ENCODE results near the gene C17orf107. TPM values are rescaled to one million over a fixed set of nuclear protein-coding genes. Genes with fewer than 3 reads are reported as not detected.

The C17orf107 gene
- total RNA-seq, 4 donors from 2014 or later, result 0.63 to 8.4 (median 3.3) TPM

DNA sequence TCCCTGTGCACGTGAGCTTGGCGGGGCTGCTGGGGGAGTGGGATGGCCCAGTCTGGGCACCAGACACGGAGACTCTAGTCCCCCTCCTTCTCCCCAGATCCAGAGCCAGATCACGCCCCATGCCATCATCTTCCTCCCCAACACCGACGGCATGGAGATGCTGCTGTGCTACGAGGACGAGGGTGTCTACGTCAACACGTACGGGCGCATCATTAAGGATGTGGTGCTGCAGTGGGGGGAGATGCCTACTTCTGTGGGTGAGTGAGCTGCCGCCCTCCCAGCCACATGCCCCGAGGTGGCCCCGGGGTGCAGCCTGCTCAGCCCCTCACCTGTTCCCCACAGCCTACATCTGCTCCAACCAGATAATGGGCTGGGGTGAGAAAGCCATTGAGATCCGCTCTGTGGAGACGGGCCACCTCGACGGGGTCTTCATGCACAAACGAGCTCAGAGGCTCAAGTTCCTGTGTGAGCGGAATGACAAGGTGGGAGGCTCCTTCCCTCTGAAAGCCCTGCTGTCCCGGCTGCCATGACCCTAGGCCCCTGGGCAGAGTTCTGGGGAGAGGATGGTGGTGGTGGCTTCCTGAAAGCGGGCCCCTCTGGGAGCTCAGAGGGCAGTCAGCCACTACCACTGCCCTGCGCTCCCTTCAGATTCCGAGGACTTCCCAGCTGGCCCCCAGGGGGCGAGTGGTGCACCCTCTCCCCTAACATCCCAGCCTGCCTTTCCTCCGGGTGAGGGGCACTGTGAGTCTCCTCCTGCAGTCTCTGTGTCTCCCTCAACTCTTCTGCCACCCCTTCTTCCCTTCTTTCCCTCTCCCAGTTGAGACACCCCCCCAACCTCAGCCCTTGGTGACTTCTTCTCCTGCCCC is 2.8 kb upstream of the C17orf107 start:
- TF ChIP-seq, protein P1, sequence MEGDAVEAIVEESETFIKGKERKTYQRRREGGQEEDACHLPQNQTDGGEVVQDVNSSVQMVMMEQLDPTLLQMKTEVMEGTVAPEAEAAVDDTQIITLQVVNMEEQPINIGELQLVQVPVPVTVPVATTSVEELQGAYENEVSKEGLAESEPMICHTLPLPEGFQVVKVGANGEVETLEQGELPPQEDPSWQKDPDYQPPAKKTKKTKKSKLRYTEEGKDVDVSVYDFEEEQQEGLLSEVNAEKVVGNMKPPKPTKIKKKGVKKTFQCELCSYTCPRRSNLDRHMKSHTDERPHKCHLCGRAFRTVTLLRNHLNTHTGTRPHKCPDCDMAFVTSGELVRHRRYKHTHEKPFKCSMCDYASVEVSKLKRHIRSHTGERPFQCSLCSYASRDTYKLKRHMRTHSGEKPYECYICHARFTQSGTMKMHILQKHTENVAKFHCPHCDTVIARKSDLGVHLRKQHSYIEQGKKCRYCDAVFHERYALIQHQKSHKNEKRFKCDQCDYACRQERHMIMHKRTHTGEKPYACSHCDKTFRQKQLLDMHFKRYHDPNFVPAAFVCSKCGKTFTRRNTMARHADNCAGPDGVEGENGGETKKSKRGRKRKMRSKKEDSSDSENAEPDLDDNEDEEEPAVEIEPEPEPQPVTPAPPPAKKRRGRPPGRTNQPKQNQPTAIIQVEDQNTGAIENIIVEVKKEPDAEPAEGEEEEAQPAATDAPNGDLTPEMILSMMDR (IDR thresholded peaks at IDR 0.05), result no peak
- ATAC-seq (ENCODE audit: low FRiP score) (no peak), DNase-seq (ENCODE audit: low spot score) (no peak)

DNA sequence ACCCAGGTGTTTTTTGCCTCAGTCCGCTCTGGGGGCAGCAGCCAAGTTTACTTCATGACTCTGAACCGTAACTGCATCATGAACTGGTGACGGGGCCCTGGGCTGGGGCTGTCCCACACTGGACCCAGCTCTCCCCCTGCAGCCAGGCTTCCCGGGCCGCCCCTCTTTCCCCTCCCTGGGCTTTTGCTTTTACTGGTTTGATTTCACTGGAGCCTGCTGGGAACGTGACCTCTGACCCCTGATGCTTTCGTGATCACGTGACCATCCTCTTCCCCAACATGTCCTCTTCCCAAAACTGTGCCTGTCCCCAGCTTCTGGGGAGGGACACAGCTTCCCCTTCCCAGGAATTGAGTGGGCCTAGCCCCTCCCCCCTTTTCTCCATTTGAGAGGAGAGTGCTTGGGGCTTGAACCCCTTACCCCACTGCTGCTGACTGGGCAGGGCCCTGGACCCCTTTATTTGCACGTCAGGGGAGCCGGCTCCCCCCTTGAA is 2.1 kb upstream of the C17orf107 start:
- no peak for ATAC-seq (ENCODE audit: low FRiP score)
- TF ChIP-seq, protein P1 (IDR thresholded peaks at IDR 0.05), result no peak

DNA sequence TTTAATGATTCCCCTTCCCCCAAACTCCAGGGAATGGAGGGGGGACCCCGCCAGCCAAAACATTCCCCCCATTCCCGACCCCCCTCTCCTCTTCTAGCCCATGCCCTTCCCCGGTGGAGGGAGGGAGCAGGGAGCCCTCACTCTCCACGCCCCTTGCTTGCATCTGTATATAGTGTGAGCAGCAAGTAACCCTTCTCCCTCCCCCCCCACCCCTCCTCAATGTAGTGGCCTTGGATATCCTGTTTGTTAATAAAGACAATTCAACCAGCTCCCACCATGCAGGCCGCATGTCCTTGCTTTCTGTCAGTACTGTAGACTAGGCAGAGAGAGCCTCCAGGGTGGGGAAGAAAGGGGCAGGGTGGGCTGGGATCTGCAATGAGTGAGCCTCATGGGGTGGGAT is 1.6 kb upstream of the C17orf107 start:
- DNase-seq (ENCODE audit: low spot score) (no peak), ATAC-seq (ENCODE audit: low FRiP score) (no peak)
- TF ChIP-seq, protein P1 (IDR thresholded peaks at IDR 0.05), result no peak

More for the DNA sequence above, 2.1 kb upstream of the C17orf107 start:
- no peak for DNase-seq (ENCODE audit: low spot score)

DNA sequence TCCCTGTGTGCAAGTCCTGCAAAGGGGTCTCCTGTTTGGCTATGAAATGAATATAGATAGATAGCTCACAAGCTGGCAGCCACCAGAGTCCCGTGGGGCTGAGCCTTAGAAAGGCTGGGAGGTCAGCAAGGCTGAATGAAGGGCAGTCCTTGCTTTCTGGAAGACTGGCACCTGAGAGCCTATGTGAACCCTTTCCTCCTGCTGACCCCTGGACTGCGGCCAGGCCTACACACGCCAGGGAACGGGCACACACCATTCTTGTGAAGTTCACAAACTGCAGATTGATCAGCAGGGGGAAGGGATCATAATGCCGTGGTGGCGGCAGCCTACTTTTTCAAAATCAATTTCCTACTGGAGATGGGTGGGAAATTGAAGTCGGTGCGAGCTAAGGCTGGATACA is 985 bp upstream of the C17orf107 start:
- ATAC-seq (ENCODE audit: low FRiP score) (no peak), DNase-seq (ENCODE audit: low spot score) (no peak)
- TF ChIP-seq, protein P1 (IDR thresholded peaks at IDR 0.05), result no peak

DNA sequence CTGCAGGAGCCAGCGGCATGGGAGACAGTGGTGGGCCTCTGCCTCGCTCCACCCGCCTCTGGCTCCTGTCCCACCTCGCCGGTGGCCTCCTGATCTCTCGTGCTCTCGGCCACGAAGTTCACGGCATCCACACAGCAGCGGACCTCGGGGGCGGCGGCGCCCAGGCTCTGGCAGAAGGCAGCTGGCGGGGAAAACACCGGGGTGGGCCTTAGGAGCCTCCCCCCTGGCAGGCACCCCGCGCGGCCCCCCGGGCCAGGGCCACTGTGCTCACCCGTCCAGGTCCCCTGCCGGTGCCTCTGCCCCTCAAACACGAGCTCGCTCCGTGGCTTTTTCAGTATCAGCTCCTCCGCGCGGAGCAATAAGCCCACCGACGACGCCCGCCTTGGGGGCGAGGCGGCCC is 409 bp upstream of the C17orf107 start:
- DNase-seq (ENCODE audit: low spot score), result no peak
- ATAC-seq (ENCODE audit: low FRiP score), result peak; percentile 2
- TF ChIP-seq, protein P1 (IDR thresholded peaks at IDR 0.05), result no peak

DNA sequence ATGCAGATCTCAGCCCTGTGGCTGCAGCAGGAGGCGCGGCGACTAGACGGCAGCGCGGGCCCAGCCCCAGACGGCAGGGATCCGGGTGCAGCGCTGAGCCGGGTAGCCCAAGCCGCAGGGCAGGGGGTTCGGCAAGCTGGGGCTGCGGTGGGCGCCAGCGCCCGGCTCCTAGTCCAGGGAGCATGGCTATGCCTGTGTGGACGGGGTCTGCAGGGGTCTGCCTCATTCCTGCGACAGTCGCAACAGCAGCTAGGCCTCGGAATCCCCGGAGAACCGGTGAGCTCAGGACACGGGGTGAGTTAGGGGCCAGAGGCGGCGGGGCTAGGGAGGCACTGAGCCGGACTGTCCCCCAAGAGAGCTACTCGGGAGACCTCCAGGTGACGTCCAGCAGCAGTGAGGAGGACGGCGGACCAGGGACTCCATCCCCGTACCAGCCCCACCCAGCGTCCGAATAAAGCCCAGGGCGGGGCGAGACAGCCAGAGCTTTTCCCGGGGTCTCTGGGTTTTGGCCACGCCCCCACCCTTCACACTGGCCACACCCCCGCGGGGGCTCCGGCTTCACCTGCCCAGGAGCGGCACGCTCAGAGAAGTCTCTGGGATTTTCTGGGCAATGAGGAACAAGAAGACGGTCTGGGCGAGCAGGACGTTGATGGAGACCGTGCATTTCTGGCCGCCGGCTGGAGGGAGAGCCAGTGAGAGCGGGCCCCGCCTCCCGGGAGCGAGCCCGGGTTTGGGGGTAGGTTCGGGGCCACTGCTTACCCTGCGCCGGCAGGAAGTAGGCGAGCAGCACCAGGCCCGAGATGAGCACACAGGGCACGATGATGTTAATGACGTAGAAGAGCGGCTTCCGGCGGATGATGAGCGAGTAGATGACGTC is 1.1 kb downstream of the C17orf107 start:
- TF ChIP-seq, protein P1 (IDR thresholded peaks at IDR 0.05), result no peak
- ATAC-seq (ENCODE audit: low FRiP score), result no peak
- no peak for DNase-seq (ENCODE audit: low spot score)
